HEK293 (cell line): ENCODE measurements around the gene MYL4.

Source experiments
- CTCF ChIA-PET: fragments of 350-600 bp; formaldehyde crosslinking; extraction: SDS; loops from one replicate; lab custom pipeline; 2021; ENCODE audit warnings: antibody characterized with exemption; lab: Yijun Ruan, JAX
- POLR2A ChIA-PET: fragments of 300-600 bp; formaldehyde crosslinking; extraction: SDS; loops from one replicate; lab custom pipeline; 2020; ENCODE audit warnings: antibody characterized with exemption, inconsistent platforms; lab: Yijun Ruan, JAX
- H3K27ac ChIP-seq: fragments of 200-500 bp; sonication (Bioruptor generic); 2 replicates; pipeline ENCODE4 v1.5.1; 2014; ENCODE audit warnings: low read depth, low read length, control low read depth, inconsistent platforms; ENCODE audit errors: extremely low read depth
- H3K36me3 ChIP-seq, 2 experiments: fragments of 200-500 bp in 1 of 2; sonication (Bioruptor generic) in 1 of 2; 1 replicate in 1 of 2; 2 replicates in 1 of 2; pipeline ENCODE4 v1.5.1; 2014 to 2017; ENCODE audit warnings: inconsistent platforms in 2 of 2, low read length in 2 of 2; ENCODE audit not compliant: control insufficient read depth in 2 of 2, insufficient read depth in 1 of 2
- H3K4me1 ChIP-seq: fragments of 200-500 bp; sonication (Bioruptor generic); 2 replicates; pipeline ENCODE4 v1.5.1; 2014; ENCODE audit warnings: mild to moderate bottlenecking, low read length, inconsistent platforms; ENCODE audit not compliant: control insufficient read depth, insufficient read depth
- H3K4me3 ChIP-seq: 2 replicates; pipeline ENCODE4 v1.5.1; 2011; ENCODE audit warnings: low read depth, mild to moderate bottlenecking, control low read depth, low read length, moderate library complexity
- H3K9me3 ChIP-seq: fragments of 200-500 bp; sonication (Bioruptor generic); 2 replicates; pipeline ENCODE4 v1.5.1; 2014; ENCODE audit warnings: low read depth, low read length, inconsistent platforms; ENCODE audit not compliant: control insufficient read depth, insufficient read depth
- BCL11B ChIP-seq: fragments of 450-650 bp; formaldehyde crosslinking; IDR thresholded peaks from 2 replicates; pipeline ENCODE4 v1.5.1; 2016; ENCODE audit warnings: low read depth, missing biosample characterization, missing genetic modification characterization
- FEZF1 ChIP-seq: fragments of 450-650 bp; formaldehyde crosslinking; IDR thresholded peaks from 2 replicates; pipeline ENCODE4 v1.5.1; 2016; ENCODE audit warnings: missing biosample characterization, missing genetic modification characterization
- HIC1 ChIP-seq: fragments of 450-650 bp; formaldehyde crosslinking; IDR thresholded peaks from 2 replicates; pipeline ENCODE4 v1.5.1; 2016; ENCODE audit warnings: missing biosample characterization, missing genetic modification characterization
- KLF8 ChIP-seq: fragments of 450-650 bp; formaldehyde crosslinking; IDR thresholded peaks from 2 replicates; pipeline ENCODE4 v1.5.1; 2016; ENCODE audit warnings: missing biosample characterization, missing genetic modification characterization
- SP2 ChIP-seq: fragments of 450-650 bp; formaldehyde crosslinking; IDR thresholded peaks from 2 replicates; pipeline ENCODE4 v1.5.1; 2016; ENCODE audit warnings: missing biosample characterization, missing genetic modification characterization
- ZFHX2 ChIP-seq: fragments of 450-650 bp; formaldehyde crosslinking; conservative IDR thresholded peaks from 2 replicates; pipeline ENCODE4 v1.5.1; 2016; ENCODE audit warnings: missing biosample characterization, missing genetic modification characterization
- ZFP69B ChIP-seq: fragments of 450-650 bp; formaldehyde crosslinking; IDR thresholded peaks from 2 replicates; pipeline ENCODE4 v1.5.1; 2016; ENCODE audit warnings: missing biosample characterization, missing genetic modification characterization
- ZNF112 ChIP-seq: fragments of 450-650 bp; formaldehyde crosslinking; IDR thresholded peaks from 2 replicates; pipeline ENCODE4 v1.5.0; 2017; ENCODE audit warnings: missing biosample characterization, missing genetic modification characterization
- ZNF146 ChIP-seq: fragments of 450-650 bp; formaldehyde crosslinking; IDR thresholded peaks from 2 replicates; pipeline ENCODE4 v1.5.1; 2016; ENCODE audit warnings: missing biosample characterization, missing genetic modification characterization
- ZNF184 ChIP-seq: fragments of 450-650 bp; IDR thresholded peaks from 2 replicates; pipeline ENCODE4 v1.5.1; 2018; ENCODE audit warnings: missing biosample characterization, mild to moderate bottlenecking, missing genetic modification characterization
- ZNF2 ChIP-seq: fragments of 450-650 bp; formaldehyde crosslinking; IDR thresholded peaks from 2 replicates; pipeline ENCODE4 v1.5.1; 2016; ENCODE audit warnings: missing biosample characterization, missing genetic modification characterization
- ZNF280D ChIP-seq: fragments of 450-650 bp; formaldehyde crosslinking; IDR thresholded peaks from 2 replicates; pipeline ENCODE4 v1.5.1; 2016; ENCODE audit warnings: missing biosample characterization, missing genetic modification characterization
- ZNF341 ChIP-seq: fragments of 450-650 bp; formaldehyde crosslinking; IDR thresholded peaks from 2 replicates; pipeline ENCODE4; 2016; ENCODE audit warnings: low read depth, missing biosample characterization, missing genetic modification characterization
- ZNF366 ChIP-seq: fragments of 450-650 bp; formaldehyde crosslinking; conservative IDR thresholded peaks from 2 replicates; pipeline ENCODE4 v1.5.1; 2016; ENCODE audit warnings: missing biosample characterization, missing genetic modification characterization
- ZNF37A ChIP-seq: fragments of 450-650 bp; IDR thresholded peaks from 2 replicates; pipeline ENCODE4 v1.5.1; 2018; ENCODE audit warnings: missing biosample characterization, missing genetic modification characterization
- ZNF394 ChIP-seq: fragments of 450-650 bp; formaldehyde crosslinking; IDR thresholded peaks from 2 replicates; pipeline ENCODE4 v1.5.1; 2016; ENCODE audit warnings: missing biosample characterization, missing genetic modification characterization, mild to moderate bottlenecking, moderate library complexity, borderline replicate concordance
- ZNF449 ChIP-seq: fragments of 450-650 bp; formaldehyde crosslinking; IDR thresholded peaks from 2 replicates; pipeline ENCODE4 v1.5.1; 2017; ENCODE audit warnings: missing biosample characterization, mild to moderate bottlenecking, missing genetic modification characterization, moderate library complexity
- ZNF548 ChIP-seq: fragments of 450-650 bp; formaldehyde crosslinking; IDR thresholded peaks from 2 replicates; pipeline ENCODE4 v1.5.1; 2016; ENCODE audit warnings: missing biosample characterization, missing genetic modification characterization
- ZNF549 ChIP-seq: fragments of 450-650 bp; IDR thresholded peaks from 2 replicates; pipeline ENCODE4 v1.5.1; 2018; ENCODE audit warnings: missing biosample characterization, missing genetic modification characterization, mild to moderate bottlenecking, inconsistent platforms, moderate library complexity
- ZNF560 ChIP-seq: fragments of 450-650 bp; formaldehyde crosslinking; IDR thresholded peaks from 2 replicates; pipeline ENCODE4 v1.5.1; 2017; ENCODE audit warnings: missing biosample characterization, missing genetic modification characterization, borderline replicate concordance
- ZNF629 ChIP-seq: fragments of 450-650 bp; formaldehyde crosslinking; IDR thresholded peaks from 2 replicates; pipeline ENCODE4 v1.5.1; 2017; ENCODE audit warnings: missing biosample characterization, missing genetic modification characterization
- ZNF654 ChIP-seq: fragments of 450-650 bp; formaldehyde crosslinking; IDR thresholded peaks from 2 replicates; pipeline ENCODE4 v1.5.1; 2016; ENCODE audit warnings: low read depth, missing biosample characterization, missing genetic modification characterization
- ZNF677 ChIP-seq: fragments of 450-650 bp; IDR thresholded peaks from 2 replicates; pipeline ENCODE4 v1.5.0; 2018; ENCODE audit warnings: missing biosample characterization, mild to moderate bottlenecking, missing genetic modification characterization, moderate library complexity
- ZNF791 ChIP-seq: fragments of 450-650 bp; formaldehyde crosslinking; IDR thresholded peaks from 2 replicates; pipeline ENCODE4 v1.5.1; 2016; ENCODE audit warnings: missing biosample characterization, missing genetic modification characterization
- ZSCAN23 ChIP-seq: fragments of 450-650 bp; formaldehyde crosslinking; IDR thresholded peaks from 2 replicates; pipeline ENCODE4 v1.5.1; 2016; ENCODE audit warnings: missing biosample characterization, missing genetic modification characterization

The MYL4 gene

GRCh38 chr17:47189732-47190237, 19.4 kb upstream of the MYL4 start (continued):
- no peak for TF ChIP-seq SP2 (tag by site-specific recombination)
- TF ChIP-seq ZNF560 (tag by site-specific recombination): no peak
- TF ChIP-seq ZNF677 (tag by site-specific recombination): no peak
- no peak for TF ChIP-seq ZFP69B
- no peak for TF ChIP-seq ZNF791 (tag by site-specific recombination)
- peak; percentile 28; the same call in 1 of the 2 replicates for TF ChIP-seq ZNF449 (tag by site-specific recombination)
- no peak for TF ChIP-seq ZNF549 (tag by site-specific recombination)

GRCh38 chr17:47190243-47190642, 18.9 kb upstream of the MYL4 start:
- ChIA-PET POLR2A (interaction anchor here (1.3 kb wide), 2 partner anchors 22 to 50 kb away, joined by 3 to 6 read pairs; no protein-coding TSS in a partner anchor), CTCF (interaction anchor here (0.7 to 1.6 kb wide), 4 partner anchors 8 to 1406 kb away, joined by 3 read pairs; partner anchors contain the start of gene CRHR1)
- no peak for TF ChIP-seq ZNF184 (tag by site-specific recombination)
- TF ChIP-seq ZNF341 (tag by site-specific recombination): no peak
- Histone ChIP-seq H3K4me1 (no peaks in the 10 kb centered on the region), H3K9me3 (no peaks in the 10 kb centered on the region), H3K36me3 (peaks cover 5 to 9% of the 10 kb centered on the region in 2 experiments), H3K4me3 (no peak overlapping the region), H3K27ac (no peak overlapping the region)

- TF ChIP-seq ZFHX2 (tag by site-specific recombination): no peak
- H3K9me3 ChIP-seq: no peaks in the 10 kb centered on the region
- no peak overlapping the region for H3K4me3 ChIP-seq
- H3K36me3 ChIP-seq: peaks cover 3 to 5% of the 10 kb centered on the region in 2 experiments; a peak in 2 of 3 replicates
- ChIA-PET CTCF (interaction anchor here (0.7 to 1.6 kb wide), 5 partner anchors 9 to 1407 kb away, joined by 3 read pairs; partner anchors contain the start of gene CRHR1), POLR2A (no interaction called here)
- no peak overlapping the region for H3K27ac ChIP-seq
- no peaks in the 10 kb centered on the region for H3K4me1 ChIP-seq
These were observed 18.4 kb upstream of the MYL4 start for GRCh38 chr17:47190770-47191169.

GRCh38 chr17:47192554-47192953, 16.6 kb upstream of the MYL4 start:
- ChIA-PET CTCF (no interaction called here), POLR2A (no interaction called here)
- no peaks in the 10 kb centered on the region for H3K4me1 ChIP-seq
- H3K36me3 ChIP-seq: no peaks in the 10 kb centered on the region
- H3K4me3 ChIP-seq: no peak overlapping the region
- H3K9me3 ChIP-seq: no peaks in the 10 kb centered on the region
- no peak overlapping the region for H3K27ac ChIP-seq
- TF ChIP-seq ZNF112 (tag by site-specific recombination) (no peak), HIC1 (tag by site-specific recombination) (no peak), ZSCAN23 (tag by site-specific recombination) (no peak), ZNF146 (no peak), BCL11B (no peak), ZNF654 (no peak), ZNF548 (tag by site-specific recombination) (no peak), ZNF280D (no peak), FEZF1 (tag by site-specific recombination) (peak; percentile 35), ZNF629 (tag by site-specific recombination) (peak; percentile 14; the same call in 1 of the 2 replicates), ZNF2 (tag by site-specific recombination) (no peak), KLF8 (tag by site-specific recombination) (peak; percentile 25; the same call in 1 of the 2 replicates), ZNF366 (0 out of 2 replicates have a peak, but pooled peaks have one; percentile 21), ZNF37A (no peak), ZNF394 (tag by site-specific recombination) (no peak)
